GM21723 (cell line): ENCODE data around the gene TFDP1.

Experiments used
- ATAC-seq: cut with Tn5 transposase; IDR thresholded peaks from one replicate; pipeline ENCODE4 v1.9.1; 2021; ENCODE audit warnings: mild to moderate bottlenecking, moderate library complexity; ENCODE audit not compliant: unreplicated experiment

TFDP1 gene, protein sequence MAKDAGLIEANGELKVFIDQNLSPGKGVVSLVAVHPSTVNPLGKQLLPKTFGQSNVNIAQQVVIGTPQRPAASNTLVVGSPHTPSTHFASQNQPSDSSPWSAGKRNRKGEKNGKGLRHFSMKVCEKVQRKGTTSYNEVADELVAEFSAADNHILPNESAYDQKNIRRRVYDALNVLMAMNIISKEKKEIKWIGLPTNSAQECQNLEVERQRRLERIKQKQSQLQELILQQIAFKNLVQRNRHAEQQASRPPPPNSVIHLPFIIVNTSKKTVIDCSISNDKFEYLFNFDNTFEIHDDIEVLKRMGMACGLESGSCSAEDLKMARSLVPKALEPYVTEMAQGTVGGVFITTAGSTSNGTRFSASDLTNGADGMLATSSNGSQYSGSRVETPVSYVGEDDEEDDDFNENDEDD

DNA sequence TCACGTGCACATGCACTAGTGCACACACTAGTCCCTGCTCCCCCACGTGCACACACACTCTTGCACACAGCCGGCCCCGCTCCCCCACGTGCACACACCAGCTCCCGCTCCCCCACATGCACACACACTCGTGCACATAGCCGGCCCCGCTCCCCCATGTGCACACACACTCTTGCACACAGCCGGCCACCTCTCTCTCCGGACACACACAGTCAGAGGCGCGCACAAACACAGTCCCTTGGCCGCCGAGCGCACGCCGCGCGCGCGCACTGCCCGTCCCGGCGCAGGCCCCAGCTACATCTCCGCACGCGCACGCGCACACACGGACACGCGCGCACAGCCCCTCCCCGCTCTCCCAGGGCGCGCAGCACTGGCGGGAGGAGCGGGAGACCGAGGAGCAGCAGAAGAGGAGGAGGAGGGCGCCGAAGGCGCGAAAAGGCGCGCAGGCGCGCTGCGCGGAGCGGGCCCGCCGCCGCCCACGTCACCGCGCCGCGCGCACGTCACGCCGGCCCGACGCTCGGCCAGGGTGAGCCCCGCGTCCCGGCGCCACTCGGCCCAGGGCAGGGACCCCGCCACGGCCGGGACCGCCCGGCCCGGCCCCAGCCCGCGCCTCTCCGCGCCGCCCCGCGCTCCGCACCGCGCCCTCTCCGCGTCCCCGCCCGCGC is at the start of gene TFDP1:
TFDP1 (plus strand) TSS at position 549 of the 665 bp plus-strand sequence. CDS start 1,085 bp downstream, outside the sequence.
- ATAC-seq: peak; percentile 82

DNA sequence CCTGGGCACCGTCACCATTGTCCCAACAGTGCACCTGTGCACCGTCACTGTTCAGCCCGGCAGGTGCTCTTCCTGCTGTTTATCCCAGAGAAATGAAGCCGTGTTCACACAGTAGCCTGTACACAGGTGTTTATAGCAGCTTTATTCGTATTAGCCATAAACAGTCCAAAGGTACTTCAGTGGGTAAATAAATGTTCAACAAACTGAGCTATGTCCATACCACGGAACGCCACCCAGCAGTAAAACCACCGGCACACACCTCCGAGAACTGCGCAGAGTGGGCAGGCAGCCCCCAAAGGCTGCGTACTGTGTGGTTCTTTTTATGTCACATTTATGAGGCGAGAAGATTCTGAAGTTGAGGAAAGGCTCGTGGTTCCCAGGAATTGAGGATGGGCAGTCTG is 49.2 kb upstream of the TFDP1 start:
- ATAC-seq: no peak

DNA sequence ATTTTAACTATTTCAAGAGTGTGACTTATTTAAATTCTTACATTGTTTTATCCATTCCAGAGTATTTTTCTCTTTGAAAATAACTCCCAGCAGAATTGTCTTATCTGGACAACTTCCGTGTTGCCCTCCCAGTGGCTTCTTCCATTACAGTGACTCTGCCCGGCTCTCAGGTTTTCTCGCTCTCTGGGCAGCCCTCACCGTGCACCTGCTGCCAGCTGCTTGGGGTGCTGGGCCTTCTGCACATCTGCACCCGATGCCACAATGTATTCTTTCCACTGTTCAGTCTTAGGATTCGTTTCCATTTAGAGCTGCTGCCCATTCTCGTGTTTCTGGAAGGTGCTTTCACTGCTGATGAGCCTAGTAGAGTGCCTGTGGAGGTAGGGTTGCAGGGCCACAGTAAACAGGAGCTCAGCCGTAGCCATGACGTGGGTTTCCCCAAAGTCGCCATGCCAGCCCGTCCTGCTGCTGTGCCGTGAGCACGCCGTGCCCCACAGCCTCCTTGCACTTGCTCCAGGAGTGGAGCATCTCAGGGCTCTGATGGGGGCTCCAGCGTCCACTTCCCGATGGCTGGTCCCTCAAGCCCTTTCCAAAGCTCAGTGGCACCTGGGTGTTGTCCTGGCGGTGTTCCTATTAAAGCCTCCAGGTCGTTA is 48.0 kb upstream of the TFDP1 start:
- no peak for ATAC-seq

DNA sequence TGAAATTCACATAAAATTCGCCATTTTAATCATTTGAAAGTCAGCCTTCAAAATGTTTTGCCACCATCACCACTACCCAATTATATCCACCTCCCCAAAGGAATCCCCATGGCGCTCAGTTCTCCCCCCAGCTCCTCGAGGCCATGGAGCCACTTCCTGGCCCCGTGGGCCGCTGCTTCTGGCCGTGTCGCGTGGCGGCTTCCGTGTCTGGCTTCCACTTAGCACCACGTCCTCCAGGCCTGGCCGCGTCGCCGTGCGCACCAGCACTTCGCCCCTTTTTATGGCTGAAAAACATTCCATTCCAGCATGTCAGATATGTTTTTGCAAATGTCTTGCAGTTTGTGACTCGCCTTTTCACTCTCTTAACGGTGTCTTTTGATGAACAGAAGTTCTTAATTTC is 47.3 kb upstream of the TFDP1 start:
- no peak for ATAC-seq

DNA sequence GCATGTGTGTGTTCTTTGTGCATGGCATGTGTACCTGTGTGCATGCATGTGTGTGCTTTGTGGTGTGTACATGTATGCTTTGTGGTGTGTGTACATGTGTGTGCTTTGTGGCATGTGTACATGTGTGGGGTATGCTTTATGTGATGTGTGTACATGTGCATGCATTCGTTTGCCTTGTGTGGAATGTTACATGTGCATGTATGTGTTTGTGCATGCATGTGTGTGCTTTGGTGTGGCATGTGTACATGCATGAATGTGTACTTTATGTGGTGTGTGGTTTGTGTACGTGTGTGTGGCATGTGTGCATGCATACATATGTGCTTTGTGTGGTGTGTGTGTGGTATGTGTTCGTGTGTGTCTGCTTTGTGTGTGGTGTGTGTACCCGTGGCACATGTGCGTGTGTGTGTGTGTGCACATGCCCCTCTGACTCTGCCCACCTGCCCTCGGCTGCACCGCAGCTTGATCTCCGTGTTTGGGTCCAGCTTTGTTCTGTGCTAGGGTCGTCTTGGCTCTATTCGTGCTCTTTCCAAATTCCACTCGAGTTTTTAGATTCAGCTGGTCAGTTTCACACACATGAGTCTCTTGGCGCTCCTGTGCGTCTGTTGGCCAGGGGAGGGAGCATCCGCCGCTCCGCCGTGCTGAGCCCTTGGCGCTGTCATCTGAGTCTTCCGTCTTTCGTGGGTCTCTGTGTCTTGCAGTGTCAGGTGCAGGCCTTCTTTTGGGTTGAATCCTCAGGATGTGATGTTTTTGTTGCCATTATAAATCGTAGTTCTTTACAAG is 46.5 kb upstream of the TFDP1 start:
- ATAC-seq: no peak

DNA sequence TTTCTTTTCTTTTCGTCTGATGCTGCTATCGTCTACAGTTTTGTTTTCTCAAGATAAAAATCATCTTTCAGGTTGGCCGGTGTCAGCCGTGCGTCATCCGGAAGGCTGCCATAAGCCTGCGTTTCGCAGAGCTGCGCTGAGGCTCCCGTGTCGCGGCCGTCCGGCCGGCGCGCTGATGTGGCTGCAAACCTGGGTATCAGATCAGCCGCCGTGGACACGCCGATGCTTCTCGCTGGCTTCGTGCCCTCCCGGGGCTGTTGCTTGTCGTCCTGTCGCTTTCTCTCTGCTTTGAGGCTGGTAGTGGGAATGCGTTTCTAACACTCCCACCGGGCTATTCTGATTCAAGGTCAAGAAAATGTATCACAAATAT is 45.9 kb upstream of the TFDP1 start:
- no peak for ATAC-seq

DNA sequence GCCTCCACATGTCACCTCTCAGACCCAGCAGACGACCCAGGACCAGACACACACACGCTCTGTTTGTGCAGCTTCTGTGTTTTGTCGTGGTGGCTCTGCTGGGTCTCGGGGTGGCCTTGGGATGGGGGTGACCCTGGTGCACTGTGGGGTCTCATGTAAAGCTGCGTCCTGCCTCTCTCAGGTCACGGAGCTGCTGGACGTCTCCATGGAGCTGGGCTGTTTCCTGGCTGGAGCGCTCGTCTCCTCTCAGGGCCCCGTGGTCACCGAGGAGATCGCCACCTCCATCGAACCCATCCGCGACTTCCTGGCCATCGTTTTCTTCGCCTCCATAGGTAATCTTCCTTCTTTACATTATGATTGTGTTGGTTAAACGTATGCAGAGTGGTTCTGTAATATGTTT is 45.4 kb upstream of the TFDP1 start:
- ATAC-seq: no peak

DNA sequence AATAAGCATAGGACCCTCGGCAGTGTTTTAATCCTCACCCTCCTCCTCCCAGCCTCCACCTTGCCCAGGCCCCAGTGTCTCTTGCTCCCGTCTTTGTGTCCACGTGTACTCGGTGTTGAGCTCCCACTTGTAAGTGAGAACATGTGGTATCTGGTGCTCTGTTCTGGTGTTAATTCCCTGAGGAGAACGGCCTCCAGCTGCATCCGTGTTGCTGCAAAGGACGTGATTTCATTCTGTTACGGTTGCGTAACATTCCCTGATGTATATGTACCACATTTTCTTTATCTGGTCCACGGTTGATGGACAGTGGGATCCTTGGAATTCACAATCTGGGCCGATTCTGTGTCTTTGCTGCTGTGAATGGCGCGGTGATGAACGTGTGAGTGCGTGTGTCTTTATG is 44.7 kb upstream of the TFDP1 start:
- no peak for ATAC-seq

DNA sequence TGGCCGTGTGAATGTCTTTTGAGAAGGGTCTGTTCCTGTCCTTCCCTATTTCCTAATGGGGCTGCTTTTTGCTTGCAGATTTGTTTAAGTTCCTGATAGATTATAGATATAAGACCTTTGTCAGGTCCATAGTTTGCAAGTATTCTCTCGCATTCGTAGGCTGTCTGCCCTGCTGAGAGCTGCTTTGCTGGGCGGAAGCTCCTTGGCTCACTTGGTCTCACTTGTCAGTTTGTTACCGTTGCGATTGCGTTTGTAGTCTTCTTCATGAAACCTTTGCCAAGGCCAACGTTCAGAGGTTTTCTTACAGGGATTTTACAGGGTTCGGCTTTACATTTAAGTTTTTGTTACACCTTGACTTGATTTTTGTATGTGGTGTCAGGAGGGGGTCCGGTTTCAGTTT is 44.0 kb upstream of the TFDP1 start:
- ATAC-seq: no peak

DNA sequence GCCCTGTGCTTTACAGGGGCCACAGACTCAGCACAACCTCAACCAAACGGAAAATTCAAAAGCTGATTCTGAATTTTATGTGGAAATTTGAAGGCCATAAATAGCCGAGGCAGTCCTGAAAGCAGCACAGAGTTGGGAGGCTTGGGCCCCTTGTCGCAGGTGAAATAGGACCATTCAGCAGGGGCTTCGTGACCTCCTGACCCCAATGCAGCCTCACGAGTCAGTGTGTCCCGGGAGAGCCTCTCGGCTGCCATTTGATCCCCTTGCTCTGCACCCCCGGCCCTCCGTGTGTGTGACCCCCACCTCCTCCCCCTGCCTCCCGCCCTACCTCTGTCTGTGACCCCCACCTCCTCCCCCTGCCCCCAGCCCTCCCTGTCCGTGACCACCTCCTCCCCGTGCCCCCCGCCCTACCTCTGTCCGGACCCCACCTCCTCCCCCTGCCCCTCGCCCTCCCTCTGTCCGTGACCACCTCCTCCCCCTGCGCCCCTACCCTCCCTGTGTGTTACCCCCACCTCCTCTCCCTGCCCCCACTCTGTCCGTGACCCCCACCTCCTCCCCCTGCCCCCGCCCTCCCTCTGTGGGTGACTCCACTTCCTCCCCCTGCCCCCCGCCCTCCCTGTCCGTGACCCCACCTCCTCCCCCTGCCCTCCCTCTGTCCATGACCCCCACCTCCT is 41.7 kb upstream of the TFDP1 start:
- ATAC-seq: no peak

DNA sequence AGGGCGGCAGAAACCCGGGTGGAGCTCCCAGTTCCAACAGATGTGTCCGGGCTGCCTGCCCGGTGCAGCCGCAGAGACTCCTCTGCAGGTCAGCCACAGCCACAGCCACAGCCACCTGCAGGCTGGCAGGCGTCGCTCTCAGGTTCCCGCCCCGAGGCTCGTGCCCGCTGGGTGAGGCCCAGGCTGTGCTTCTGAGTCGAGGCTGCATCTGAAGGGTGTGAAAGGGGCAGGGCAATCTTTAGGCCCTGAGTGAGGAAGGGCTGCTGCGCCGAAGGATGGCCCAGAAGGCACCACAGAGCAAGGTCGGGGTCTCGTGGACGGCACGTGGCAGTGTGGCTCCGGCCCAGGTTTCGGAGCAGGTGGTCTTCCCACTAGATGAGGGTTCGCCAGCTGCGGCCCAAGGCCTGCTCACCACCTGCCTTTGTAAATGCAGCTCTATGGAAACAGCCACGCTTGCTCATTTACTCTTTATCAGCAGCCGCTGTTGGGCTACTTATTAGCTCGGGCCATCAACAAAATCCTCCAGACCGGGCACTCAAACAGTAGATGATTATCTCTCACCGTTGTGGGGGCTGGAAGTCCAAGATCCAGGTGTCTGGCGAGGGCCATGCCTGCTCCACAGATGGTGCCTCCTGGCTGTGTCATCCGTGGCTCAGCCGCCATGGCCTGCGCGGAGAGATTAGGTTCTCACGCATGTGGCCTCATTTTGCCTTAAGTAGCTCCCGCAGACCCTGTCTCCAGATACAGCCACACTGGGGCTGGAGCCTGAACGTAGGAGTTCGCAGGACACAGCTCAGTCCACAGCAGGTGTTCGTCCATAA is 40.3 kb upstream of the TFDP1 start:
- no peak for ATAC-seq

DNA sequence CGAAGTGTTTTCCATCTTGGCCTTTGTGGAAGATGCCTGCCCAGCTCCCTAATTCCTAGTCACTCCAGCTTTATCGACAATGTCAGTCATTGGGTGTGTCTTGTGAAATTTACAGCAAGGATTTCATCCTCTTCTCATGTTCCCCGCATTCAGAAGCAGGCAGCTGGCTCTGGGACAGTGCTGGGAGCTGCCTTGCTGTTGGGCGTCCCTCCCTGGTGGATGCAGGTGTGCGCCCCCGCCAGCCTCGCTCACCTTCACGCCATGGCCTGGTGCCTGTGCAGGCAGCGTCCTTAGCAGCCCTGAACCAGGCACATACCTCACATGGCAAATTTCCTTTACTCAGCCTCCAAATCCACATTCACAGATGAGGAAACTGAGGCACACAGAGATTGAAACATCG is 39.7 kb upstream of the TFDP1 start:
- ATAC-seq: no peak

DNA sequence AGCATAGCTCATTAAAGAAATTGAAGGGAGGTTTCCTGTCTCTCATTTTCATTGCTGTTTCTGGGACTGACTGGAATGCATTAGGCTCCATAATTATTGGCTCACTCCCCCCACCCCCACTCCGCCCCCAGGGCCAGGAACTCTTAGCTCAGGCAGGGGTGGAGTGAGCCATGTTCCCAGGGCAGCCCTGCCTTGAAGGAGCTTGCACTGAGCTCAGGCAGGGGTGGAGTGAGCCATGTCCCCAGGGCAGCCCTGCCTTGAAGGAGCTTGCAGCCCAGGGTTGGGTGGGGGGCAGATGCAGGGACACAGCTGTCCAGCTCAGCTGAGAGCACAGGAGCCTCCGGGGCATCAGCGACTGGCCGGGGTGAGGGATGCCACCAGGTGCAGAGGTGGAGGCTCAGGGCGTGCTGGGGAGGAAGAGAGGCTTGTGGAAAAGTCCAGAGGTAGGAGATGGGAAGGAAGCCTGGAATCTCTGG is 39.1 kb upstream of the TFDP1 start:
- no peak for ATAC-seq

DNA sequence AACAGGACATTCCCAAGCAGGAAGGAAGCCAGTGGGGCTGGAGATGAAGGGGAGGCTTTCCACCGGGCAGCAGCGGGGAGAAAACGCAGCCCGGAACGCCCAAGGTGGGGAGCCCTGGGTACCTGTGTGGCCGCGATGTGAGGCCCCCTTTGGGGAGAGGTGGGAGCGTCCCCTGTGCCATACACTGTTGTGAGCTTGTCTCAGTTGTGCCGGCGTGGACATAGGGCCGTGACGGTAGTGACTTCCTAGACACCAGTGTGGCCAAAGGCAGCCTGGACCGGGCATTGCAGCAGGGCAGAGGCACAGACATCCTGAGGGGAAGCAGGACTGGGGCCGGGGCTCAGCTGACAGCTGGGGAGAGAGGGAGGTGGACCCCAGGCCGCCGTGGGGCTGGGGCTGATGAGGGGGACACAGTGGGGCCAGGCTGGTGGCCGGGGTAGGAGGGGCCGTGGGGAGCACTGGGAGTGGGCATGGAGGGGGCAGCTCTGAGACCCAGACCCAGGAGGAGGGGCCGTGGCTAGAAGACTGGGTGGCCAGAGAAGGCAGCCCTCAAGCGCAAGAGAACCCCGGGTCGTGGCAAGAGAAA is 38.5 kb upstream of the TFDP1 start:
- no peak for ATAC-seq

DNA sequence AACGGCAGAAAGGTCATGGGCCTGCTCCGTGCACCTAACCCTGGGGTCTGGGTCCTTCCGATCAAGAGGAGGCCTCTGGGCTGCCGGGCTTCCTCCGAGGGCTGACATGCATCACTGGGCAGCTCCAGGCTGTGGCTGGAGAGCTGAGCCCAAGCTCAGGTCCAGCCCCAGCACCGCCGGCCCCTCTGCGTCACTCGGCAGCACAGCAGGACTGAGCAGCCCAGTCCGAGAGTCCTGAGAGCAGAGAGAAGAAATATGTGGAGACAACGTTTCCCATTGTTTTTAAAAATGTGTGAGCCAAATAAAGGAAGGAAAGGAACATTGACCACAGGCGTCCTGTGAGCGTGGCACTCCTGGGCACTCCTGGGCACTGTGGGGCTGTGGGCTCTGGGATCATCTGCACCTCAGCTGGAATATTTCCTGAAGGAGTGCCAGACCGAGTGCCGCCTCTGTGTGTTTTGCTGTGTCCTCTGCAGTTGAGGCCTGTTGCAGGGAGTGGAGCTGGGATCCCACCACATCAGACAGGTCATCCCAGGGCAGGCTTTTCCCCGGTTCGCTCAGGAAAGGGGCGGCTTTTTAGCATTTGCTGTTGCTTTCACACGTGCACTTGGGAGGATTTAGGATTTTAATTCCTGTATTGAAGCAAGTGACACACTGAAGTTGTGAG is 37.8 kb upstream of the TFDP1 start:
- ATAC-seq: no peak

DNA sequence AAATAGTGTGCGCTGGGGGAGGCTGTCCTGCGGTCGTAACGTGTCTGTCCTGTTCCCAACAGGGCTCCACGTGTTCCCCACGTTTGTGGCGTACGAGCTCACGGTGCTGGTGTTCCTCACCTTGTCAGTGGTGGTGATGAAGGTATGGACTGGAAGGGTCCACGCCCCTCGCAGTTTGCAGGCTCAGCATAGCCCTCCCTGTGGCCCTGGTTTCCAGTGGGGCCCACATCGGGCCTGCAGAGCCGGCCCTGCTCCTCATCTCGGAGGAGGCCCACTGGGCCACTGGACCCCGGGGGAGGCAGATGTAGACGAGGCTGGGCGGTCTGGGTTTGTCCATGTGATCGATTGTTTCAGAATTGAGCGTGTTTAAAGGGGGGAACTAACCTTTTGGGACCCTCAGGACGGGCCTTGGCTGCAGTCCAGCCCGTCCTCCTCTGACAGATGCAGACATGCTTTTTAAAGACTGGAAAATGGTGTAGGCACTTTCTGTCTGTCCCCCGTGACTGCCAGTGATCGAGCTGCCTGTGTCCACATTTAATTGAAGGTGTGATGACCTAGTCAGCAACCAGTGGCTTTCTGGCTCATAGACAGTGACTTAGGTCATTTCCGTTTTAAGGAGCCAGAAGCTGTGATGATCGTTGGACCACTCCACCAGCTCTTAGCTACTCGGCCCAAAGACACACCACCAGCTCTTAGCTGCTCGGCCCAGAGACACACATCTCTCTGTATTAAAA is 37.1 kb upstream of the TFDP1 start:
- no peak for ATAC-seq

DNA sequence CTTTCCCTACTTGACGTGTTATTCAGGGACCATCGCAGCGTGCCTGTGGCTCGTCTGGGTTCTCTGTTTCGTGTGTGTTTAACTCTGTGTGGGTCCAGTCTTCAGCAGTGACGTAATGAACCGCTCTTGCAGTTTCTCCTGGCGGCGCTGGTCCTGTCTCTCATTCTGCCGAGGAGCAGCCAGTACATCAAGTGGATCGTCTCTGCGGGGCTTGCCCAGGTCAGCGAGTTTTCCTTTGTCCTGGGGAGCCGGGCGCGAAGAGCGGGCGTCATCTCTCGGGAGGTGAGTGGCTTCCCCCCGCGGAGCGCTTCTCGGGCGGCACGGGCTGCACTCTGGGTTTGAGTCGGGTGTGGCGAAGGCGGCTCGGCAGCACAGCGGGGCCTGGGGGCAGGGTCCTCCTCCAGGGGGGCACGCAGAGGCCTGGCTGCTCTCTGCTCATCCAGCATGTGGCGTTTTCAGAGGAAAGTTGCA is 36.3 kb upstream of the TFDP1 start:
- ATAC-seq: no peak
